Tibial nerve (tissue), 3 donors: ENCODE results near the gene TBC1D1.

Source experiments
- CTCF ChIP-seq, 5 experiments: fragments of 200-600 bp in 3 of 5; fragments of 450-650 bp in 2 of 5; sonication (generic) in 3 of 5; IDR thresholded peaks; one replicate each; pipeline ENCODE4 v1.5.1; 2016 to 2019; ENCODE audit warnings: antibody characterized with exemption in 5 of 5, mild to moderate bottlenecking in 3 of 5, moderate library complexity in 2 of 5
- POLR2A ChIP-seq, 2 donors: fragments of 450-650 bp; IDR thresholded peaks; one replicate each; pipeline ENCODE4 v1.6.1; 2017; ENCODE audit warnings: antibody characterized with exemption in 2 of 2, mild to moderate bottlenecking in 2 of 2, moderate library complexity in 2 of 2

GRCh38 chr4:38102957-38103588 is 212.2 kb downstream of the TBC1D1 start:
- TF ChIP-seq POLR2A (IDR thresholded peaks at IDR 0.05) (no peak), CTCF (IDR thresholded peaks at IDR 0.05) (no peak)
